Fibroblast of the conjunctiva (primary cell): Measurements from ENCODE around the gene SMIM22.

Experiments
- DNase-seq: peaks from one replicate; pipeline ENCODE4 v3.0.0-alpha.2; 2010; ENCODE audit warnings: low read depth

The SMIM22 gene

GRCh38 chr16:4795181-4795827 lies at the start of gene SMIM22:
Gene SMIM22, plus strand, starts transcription at chr16:4795369. Its CDS starts 366 bp downstream, at chr16:4795735.
- DNase-seq, result no peak

DNA sequence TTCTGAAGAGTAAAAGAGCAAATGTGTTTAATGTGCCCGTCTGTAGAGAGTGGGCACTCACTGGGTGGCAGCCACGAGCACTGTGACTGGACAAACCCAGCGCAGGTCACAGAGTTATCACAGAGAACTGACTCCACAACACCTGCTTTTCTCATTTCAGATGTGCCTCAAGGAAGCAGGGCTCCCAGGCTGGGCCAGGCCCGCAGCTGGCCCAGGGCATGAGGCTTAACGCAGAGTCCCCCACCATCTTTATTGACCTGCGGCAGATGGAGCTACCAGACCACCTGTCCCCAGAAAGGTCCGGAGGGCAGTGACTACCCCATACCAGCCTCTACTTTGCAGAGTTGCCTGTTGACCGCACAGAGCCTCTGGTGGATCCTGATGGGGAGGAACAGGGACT lies 49.0 kb upstream of the SMIM22 start:
- DNase-seq, result no peak

GRCh38 chr16:4746991-4747574 lies 48.1 kb upstream of the SMIM22 start:
- DNase-seq, result peak; percentile 12

GRCh38 chr16:4747906-4748681 lies 47.1 kb upstream of the SMIM22 start:
- DNase-seq, result no peak

DNA sequence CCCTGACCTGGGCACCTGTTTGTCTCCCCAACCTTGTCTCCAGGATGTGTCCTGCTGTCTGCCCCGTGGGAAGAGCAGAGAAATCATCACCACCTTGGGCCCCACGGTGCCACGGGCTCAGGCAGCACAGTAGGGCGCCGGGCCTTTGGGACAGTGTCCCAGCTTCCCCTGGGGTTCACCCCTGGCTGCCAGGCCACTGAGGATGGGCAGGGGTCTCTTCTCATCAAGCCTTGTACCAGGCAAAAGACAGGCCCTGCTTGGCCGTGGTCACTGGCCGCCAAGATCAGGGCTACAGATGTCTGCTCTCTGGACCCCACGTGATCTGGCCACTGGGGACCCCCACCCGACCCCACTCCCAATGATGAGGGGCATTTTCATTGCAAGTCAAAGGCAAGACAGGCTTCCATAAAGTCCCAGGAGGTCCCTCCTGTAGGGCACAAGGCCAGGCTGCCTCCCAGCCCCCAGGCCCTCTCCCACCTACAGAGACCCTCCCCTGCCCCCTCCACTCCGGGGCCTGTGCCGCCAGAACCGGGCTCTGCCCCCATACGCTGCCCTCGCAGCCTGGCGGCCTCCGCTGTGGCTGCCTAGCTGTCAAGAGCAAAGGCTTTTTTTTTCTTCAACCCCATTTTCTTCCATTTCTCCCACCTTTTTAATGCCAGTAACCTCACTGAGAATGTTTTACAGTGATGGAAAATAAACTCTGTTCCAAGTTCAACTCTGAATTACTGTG lies 46.3 kb upstream of the SMIM22 start:
- DNase-seq, result no peak

- DNase-seq, result no peak
These were observed 45.4 kb upstream of the SMIM22 start for GRCh38 chr16:4749700-4750257.

- DNase-seq, result no peak
These were observed 44.3 kb upstream of the SMIM22 start for GRCh38 chr16:4750896-4751295.

DNA sequence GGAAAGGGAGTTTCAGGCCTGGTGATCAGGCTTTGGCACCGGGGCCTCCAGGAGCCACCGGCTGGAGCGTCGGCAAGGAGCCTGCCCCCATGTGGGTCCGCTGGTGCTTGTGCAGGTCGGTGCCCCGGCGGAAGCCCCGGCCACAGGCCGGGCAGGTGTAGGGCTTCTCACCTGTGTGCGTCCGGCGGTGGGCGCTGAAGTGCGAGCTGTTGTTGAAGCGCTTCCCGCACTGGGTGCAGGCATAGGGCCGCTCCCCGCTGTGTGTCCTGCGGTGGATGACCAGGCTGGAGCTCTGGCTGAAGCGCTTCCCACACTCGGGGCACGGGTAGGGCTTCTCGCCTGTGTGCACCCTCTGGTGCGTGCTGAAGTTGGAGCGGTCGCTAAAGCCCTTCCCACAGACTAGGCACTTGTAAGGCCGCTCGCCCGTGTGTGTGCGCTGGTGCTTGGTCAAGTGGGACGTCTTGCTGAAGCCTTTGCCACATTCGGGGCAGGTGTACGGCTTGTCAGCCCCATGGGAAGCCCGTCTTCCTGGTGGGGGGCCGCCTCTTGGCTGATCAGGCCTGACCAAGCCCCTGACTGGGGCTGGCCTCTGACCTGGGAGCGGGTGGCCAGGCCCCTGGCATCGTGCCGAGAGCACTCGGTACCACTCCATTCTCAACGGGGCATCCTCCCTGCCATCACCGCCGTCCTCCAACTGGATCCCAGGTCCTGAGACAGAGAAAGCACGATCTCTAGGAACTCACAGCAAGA lies 42.6 kb upstream of the SMIM22 start:
- no peak for DNase-seq

DNA sequence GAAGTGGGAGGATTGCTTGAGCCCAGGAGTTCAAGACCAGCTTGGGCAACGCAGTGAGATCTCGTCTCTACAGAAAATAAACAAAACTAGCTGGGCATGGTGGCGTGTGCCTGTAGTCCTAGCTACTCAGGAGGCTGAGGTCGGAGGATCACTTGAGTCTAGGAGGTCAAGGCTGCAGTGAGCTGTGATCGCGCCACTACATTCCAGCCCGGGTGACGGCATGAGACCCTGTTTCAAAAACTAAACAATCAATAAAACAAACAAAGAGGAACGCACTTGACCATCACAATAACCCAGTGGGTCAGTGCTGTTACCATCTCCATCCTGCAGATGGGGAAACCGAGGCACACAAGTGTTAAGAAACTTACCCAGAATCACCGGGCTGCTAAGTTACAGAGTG lies 41.9 kb upstream of the SMIM22 start:
- DNase-seq, result no peak

GRCh38 chr16:4754865-4755264 lies 40.3 kb upstream of the SMIM22 start:
- DNase-seq, result no peak

DNA sequence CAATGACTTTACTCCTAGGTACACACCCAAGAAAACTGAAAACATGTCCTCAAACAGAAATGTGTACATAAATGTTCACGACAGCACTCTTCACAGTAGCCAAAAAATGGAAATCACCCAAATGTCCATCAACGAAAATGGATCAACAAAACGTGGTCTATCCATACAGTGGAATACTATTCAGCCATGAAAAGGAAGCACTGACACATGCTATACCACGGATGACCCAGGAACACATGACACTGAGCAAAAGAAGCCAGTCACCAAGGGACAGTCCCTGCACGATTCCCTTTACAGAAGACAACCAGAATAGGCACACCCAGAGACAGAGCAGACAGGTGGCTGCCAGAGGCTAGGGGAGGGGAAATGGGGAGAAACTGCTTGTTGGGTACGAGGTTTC lies 39.5 kb upstream of the SMIM22 start:
- DNase-seq, result no peak

GRCh38 chr16:4760221-4760910 lies 34.8 kb upstream of the SMIM22 start:
- no peak for DNase-seq

GRCh38 chr16:4762205-4762604 lies 33.0 kb upstream of the SMIM22 start:
- no peak for DNase-seq

GRCh38 chr16:4763791-4764190 lies 31.4 kb upstream of the SMIM22 start:
- DNase-seq, result no peak

GRCh38 chr16:4765511-4766474 lies 29.4 kb upstream of the SMIM22 start:
- no peak for DNase-seq

- DNase-seq, result peak; percentile 92
These were observed 28.1 kb upstream of the SMIM22 start, which contains the start of gene ZNF500 for GRCh38 chr16:4766875-4767628. Gene ZNF500, minus strand, starts transcription at chr16:4767162. Its CDS starts 1,184 bp downstream, at chr16:4765978.

- DNase-seq, result no peak
These were observed 27.2 kb upstream of the SMIM22 start for GRCh38 chr16:4767872-4768548.
